Panc1 (cell line): ENCODE data around the gene AOC2. TPM values are rescaled to one million over a fixed set of nuclear protein-coding genes. Genes with fewer than 3 reads are reported as not detected.

Experiments used
- ATAC-seq: fragments of 200-7000 bp; cut with Tn5 transposase; 2 replicates; pipeline ENCODE4 v1.9.1; 2020; ENCODE audit warnings: mild to moderate bottlenecking, moderate library complexity
- BruUV-seq: library from RNA; stranded (reverse); fragments of 400-500 nt; replicated peaks from 2 replicates; lab custom pipeline; 2021; lab: Mats Ljungman, UMichigan
- CTCF ChIA-PET: fragments of 300-600 bp; sonication (Branson Sonifier 250); formaldehyde crosslinking; loops from one replicate; lab custom pipeline; 2022; ENCODE audit warnings: antibody characterized with exemption; lab: Charles Lee
- POLR2A ChIA-PET: fragments of 300-600 bp; sonication (Branson Sonifier 250); formaldehyde crosslinking; loops from one replicate; lab custom pipeline; 2022; ENCODE audit warnings: antibody characterized with exemption; lab: Charles Lee
- DNase-seq: peaks from one replicate; pipeline ENCODE4 v3.0.0-alpha.2; 2010; ENCODE audit warnings: low read depth, low spot score
- H3K27ac ChIP-seq: 2 replicates; pipeline ENCODE4 v1.5.1; 2011; ENCODE audit warnings: mild to moderate bottlenecking, low read length, inconsistent platforms
- H3K27me3 ChIP-seq: fragments of 200-500 bp; sonication (Bioruptor generic); 2 replicates; pipeline ENCODE4 v1.6.0; 2014; ENCODE audit warnings: low read length, inconsistent platforms; ENCODE audit not compliant: control insufficient read depth, insufficient read depth
- H3K36me3 ChIP-seq: fragments of 200-500 bp; sonication (Bioruptor generic); 2 replicates; pipeline ENCODE4 v1.5.1; 2014; ENCODE audit warnings: inconsistent platforms, mild to moderate bottlenecking, low read length, moderate library complexity; ENCODE audit not compliant: control insufficient read depth, insufficient read depth
- H3K4me1 ChIP-seq: 2 replicates; pipeline ENCODE4 v1.5.1; 2011; ENCODE audit warnings: inconsistent platforms, mild to moderate bottlenecking, low read length, moderate library complexity; ENCODE audit not compliant: control insufficient read depth, insufficient read depth
- H3K4me3 ChIP-seq, 2 experiments: 2 replicates each; pipeline ENCODE4 v1.5.1; 2011 to 2012; ENCODE audit warnings: low read depth in 2 of 2, low read length in 2 of 2, mild to moderate bottlenecking in 2 of 2, inconsistent platforms in 1 of 2, moderate library complexity in 1 of 2
- H3K9me3 ChIP-seq: fragments of 200-500 bp; sonication (Bioruptor generic); 2 replicates; pipeline ENCODE4 v1.5.1; 2014; ENCODE audit warnings: low read depth, mild to moderate bottlenecking, inconsistent platforms, low read length, moderate library complexity; ENCODE audit not compliant: control insufficient read depth, insufficient read depth
- CTCF ChIP-seq: fragments of 450-650 bp; IDR thresholded peaks from 2 replicates; pipeline ENCODE4 v1.5.1; 2017; ENCODE audit warnings: mild to moderate bottlenecking
- POLR2AphosphoS5 ChIP-seq: IDR thresholded peaks from 2 replicates; pipeline ENCODE4 v1.6.1; 2012; ENCODE audit warnings: mild to moderate bottlenecking, low read depth, low read length, moderate library complexity
- REST ChIP-seq, 2 experiments: IDR thresholded peaks; 2 replicates each; pipeline ENCODE4 v1.6.1; 2011 to 2012; ENCODE audit warnings: low read depth in 2 of 2, control low read depth in 1 of 2, low read length in 1 of 2, mild to moderate bottlenecking in 1 of 2, moderate library complexity in 1 of 2; ENCODE audit not compliant: insufficient read depth in 1 of 2
- SIN3A ChIP-seq: IDR thresholded peaks from 2 replicates; pipeline ENCODE4 v1.6.1; 2012; ENCODE audit warnings: low read depth, mild to moderate bottlenecking, low read length, moderate library complexity, borderline replicate concordance; ENCODE audit not compliant: insufficient read depth
- TCF7L2 ChIP-seq: IDR thresholded peaks from 2 replicates; pipeline ENCODE4 v1.6.1; 2011; ENCODE audit warnings: mild to moderate bottlenecking, low read depth, low read length, inconsistent platforms
- in situ Hi-C: cut with HindIII; loops from 2 replicates; pipeline ENCODE4 v1.10.0; 2016; ENCODE audit warnings: low sequenced_read_pairs, low pct_unique_long_range_greater_than_20kb
- intact Hi-C: fragments of 100-400 bp; cut with micrococcal nuclease; formaldehyde crosslinking; loops from one replicate; pipeline ENCODE4 v1.10.0; 2022; ENCODE audit not compliant: unreplicated experiment
- total RNA-seq: library from RNA; stranded (reverse); gene quantifications from one replicate; pipeline ENCODE4 v1.2.1, GENCODE V29; 2021; ENCODE audit not compliant: unreplicated experiment

AOC2 gene
- total RNA-seq, 1 experiment from 2014 or later, result 0.85 TPM

- no peak overlapping the region for H3K27ac ChIP-seq
- no peak overlapping the region for H3K4me3 ChIP-seq
- in situ Hi-C loops (no loop called here), intact Hi-C loops (loop anchor here (5.0 kb wide), 1 partner anchor 91 kb away; no protein-coding TSS in a partner anchor)
- H3K9me3 ChIP-seq, result no peaks in the 10 kb centered on the region
- BruUV-seq, result no TSS peak
- POLR2A ChIA-PET, result interaction anchor here (0.7 kb wide), 1 partner anchor 72 kb away, joined by 6 read pairs; no protein-coding TSS in a partner anchor
- ATAC-seq (0 out of 2 replicates have a peak, but pooled peaks have one; percentile 19), DNase-seq (no peak)
- H3K4me1 ChIP-seq, result no peaks in the 10 kb centered on the region
- CTCF ChIA-PET, result interaction anchor here (0.5 to 1.0 kb wide), 2 partner anchors 83 to 231 kb away, joined by 3 to 4 read pairs; no protein-coding TSS in a partner anchor
- H3K36me3 ChIP-seq, result peaks cover 4% of the 10 kb centered on the region; the same call in 1 of the 2 replicates
- no peaks in the 10 kb centered on the region for H3K27me3 ChIP-seq
- TF ChIP-seq POLR2AphosphoS5 (peak; percentile 3; the same call in 1 of the 2 replicates), REST (IDR thresholded peaks at IDR 0.05; ENCODE audit: insufficient read depth in 1 of 2, low read depth in 2 of 2, low read length in 1 of 2) (no peak)
These were observed 1.7 kb downstream of the AOC2 start for GRCh38 chr17:42845918-42846593.

GRCh38 chr17:42846594-42847280, 2.4 kb downstream of the AOC2 start:
- BruUV-seq, result no TSS peak
- in situ Hi-C loops, result no loop called here
- H3K27me3 ChIP-seq, result no peaks in the 10 kb centered on the region
- no peak overlapping the region for H3K4me3 ChIP-seq
- TF ChIP-seq TCF7L2 (no peak), POLR2AphosphoS5 (no peak), CTCF (no peak), SIN3A (no peak), REST (IDR thresholded peaks at IDR 0.05; ENCODE audit: insufficient read depth in 1 of 2, low read depth in 2 of 2, low read length in 1 of 2) (no peak)
- DNase-seq (no peak), ATAC-seq (peak; percentile 36; the same call in 1 of the 2 replicates)
- H3K4me1 ChIP-seq, result no peaks in the 10 kb centered on the region
- CTCF ChIA-PET, result no interaction called here
- POLR2A ChIA-PET, result interaction anchor here (0.6 kb wide), 1 partner anchor 168 kb away, joined by 3 read pairs; no protein-coding TSS in a partner anchor
- no peaks in the 10 kb centered on the region for H3K9me3 ChIP-seq
- no peaks in the 10 kb centered on the region; the same call in 1 of the 2 replicates for H3K36me3 ChIP-seq
- no peak overlapping the region for H3K27ac ChIP-seq
- intact Hi-C loops, result loop anchor here (5.0 kb wide), 1 partner anchor 91 kb away; no protein-coding TSS in a partner anchor
